Frontal cortex (tissue), 4 donors: Measurements from ENCODE around the gene UFL1. TPM values are rescaled to one million over a fixed set of nuclear protein-coding genes. Genes with fewer than 3 reads are reported as not detected.
A peak's percentile ranks its signal among the peaks of the same experiment; 100 is the strongest.
"Not testable (repeated sequence)": the region's sequence is repeated elsewhere in the genome, so short reads cannot be mapped to it uniquely, and the experiment has no call there.

Experiments used
- DNase-seq, 2 donors: peaks; one replicate each; pipeline ENCODE4 v3.0.0; 2012; ENCODE audit warnings: low spot score in 2 of 2
- FAIRE-seq: peaks from 2 replicates; lab custom pipeline; 2012; peaks lifted over from hg19 to GRCh38; lab: Jason Lieb, UNC
- total RNA-seq: library from RNA; depleted of rRNA; stranded (reverse); fragments of >200 nt; gene quantifications from one replicate; pipeline ENCODE4 v1.2.3, GENCODE V29; 2014
- donor health status: control.
- donor health status: control.
- donor health status: control.

Gene UFL1
- 21.2 TPM for total RNA-seq

- DNase-seq = peak; percentile 66 to 74
- FAIRE-seq = no peak
Observed at GRCh38 chr6:96521644-96522464, at the start of gene UFL1. Gene UFL1, plus strand, starts transcription at chr6:96521806. Its CDS starts 68 bp downstream, at chr6:96521874.

DNA sequence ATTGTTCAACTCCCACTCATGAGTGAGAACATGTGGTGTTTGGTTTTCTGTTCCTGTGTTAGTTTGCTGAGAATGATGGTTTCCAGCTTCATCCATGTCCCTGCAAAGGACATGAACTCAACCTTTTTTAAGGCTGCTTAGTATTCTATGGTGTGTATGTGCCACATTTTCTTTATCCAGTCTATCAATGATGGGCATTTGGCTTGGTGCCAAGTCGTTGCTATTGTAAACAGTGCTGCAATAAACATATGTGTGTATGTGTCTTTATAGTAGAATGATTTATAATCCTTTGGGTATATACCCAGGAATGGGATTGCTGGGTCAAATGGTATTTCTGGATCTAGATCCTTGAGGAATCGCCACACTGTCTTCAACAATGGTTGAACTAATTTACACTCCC is 49.3 kb upstream of the UFL1 start:
- not testable (repeated sequence) for FAIRE-seq, DNase-seq

- no peak for FAIRE-seq
- DNase-seq = no peak
Observed at GRCh38 chr6:96478695-96479094, 42.9 kb upstream of the UFL1 start.

GRCh38 chr6:96491926-96492325 is 29.7 kb upstream of the UFL1 start:
- no peak for DNase-seq
- no peak for FAIRE-seq

GRCh38 chr6:96499781-96500180 is 21.8 kb upstream of the UFL1 start:
- FAIRE-seq (no peak), DNase-seq (no peak)

- DNase-seq (no peak), FAIRE-seq (no peak)
Observed at GRCh38 chr6:96502915-96503314, 18.7 kb upstream of the UFL1 start.

- no peak for FAIRE-seq
- no peak for DNase-seq
Observed at GRCh38 chr6:96505363-96505762, 16.2 kb upstream of the UFL1 start.

DNA sequence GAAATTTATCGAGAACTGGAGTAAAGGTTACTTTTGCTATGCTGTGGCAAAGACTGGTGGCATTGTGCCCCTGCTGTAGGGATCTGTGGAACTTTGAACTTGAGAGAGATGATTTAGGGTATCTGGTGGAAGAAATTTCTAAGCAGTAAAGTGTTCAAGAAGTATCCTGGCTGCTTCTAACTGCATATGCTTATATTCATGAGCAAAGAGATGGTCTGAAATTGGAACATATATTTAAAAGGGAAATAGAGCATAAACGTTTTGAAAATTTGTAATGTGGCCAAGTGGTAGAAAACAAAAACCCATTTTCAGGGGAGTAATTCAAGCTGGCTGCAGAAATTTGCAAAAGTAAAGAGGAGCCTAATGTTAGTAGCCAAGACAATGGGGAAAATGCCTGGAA is 12.3 kb upstream of the UFL1 start:
- DNase-seq (no peak), FAIRE-seq (no peak)

- DNase-seq (no peak), FAIRE-seq (no peak)
Observed at GRCh38 chr6:96520171-96521115, 1.2 kb upstream of the UFL1 start.

DNA sequence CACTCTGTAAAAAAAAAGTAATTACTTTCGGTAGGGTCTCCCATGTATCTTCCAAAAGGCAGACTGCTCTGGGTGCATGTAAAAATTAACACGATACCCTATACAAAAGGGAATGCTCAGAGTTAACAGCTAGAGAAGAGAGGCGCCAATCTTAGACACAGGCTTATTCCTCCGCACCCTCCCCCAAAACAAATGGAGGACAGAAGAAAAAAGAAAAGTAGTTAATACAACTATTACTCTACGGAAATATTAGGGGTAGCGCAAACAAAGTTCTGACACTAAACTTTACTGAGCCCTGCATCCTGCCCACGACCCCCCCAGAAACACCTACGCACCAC is 331 bp upstream of the UFL1 start:
- FAIRE-seq = no peak
- DNase-seq = no peak

GRCh38 chr6:96522465-96523009 is 931 bp downstream of the UFL1 start:
- DNase-seq (no peak), FAIRE-seq (no peak)

DNA sequence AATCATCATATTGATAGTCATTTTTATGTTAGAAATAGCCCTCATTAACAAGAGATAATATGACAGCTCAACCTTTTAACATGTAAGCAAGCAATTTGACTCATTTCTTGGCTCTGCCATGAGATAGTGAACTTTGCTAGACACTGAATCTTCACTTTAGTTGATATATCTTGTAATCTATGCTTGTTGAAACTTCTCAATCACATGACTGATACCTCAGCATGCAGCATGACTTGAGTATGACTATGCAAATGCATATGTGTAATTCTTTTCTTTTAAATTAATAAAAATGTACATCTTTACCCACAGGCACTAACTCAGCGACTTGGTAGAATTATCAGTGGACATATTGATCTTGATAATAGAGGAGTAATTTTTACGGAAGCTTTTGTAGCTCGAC is 6.6 kb downstream of the UFL1 start:
- FAIRE-seq = no peak

GRCh38 chr6:96532399-96532798 is 10.8 kb downstream of the UFL1 start:
- no peak for FAIRE-seq

More for the DNA sequence above, 6.6 kb downstream of the UFL1 start:
- no peak for DNase-seq

DNA sequence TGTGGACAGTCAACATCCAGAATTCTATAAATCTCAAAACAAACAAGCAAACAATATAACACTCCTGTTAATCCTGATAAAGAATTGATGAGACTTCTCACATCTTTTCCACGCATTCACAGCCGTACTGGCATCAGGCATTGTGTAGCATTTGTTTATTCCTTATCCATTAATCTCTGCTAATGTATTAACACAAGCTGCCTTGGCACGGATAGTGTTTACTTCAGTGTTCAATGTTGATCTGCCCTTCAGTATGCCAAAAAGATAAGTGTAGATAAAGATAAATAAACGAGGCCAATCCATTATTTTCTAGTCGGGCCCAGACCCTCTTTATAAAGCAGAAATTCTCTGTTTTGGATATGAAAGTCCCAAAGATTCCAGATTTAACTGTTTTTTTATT is 16.1 kb downstream of the UFL1 start:
- FAIRE-seq (no peak), DNase-seq (no peak)

More at GRCh38 chr6:96532399-96532798, 10.8 kb downstream of the UFL1 start:
- DNase-seq = no peak

DNA sequence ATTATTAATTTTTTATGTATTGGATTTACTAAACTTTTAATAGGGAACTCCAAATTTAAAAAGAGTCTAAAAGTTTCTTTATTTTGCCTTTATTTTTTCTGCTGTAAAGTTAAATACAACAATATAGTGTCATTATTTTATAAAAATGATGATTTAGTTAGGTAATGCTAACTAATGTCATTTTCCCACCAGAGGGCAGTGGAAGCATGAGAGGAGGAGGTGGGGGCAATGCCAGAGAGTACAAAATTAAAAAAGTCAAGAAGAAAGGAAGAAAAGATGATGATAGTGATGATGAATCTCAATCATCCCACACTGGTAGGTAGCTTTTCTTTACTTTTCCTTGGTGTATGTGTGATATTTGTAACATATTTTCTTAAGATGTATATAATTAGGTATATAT is 21.1 kb downstream of the UFL1 start:
- FAIRE-seq (peak; percentile 72), DNase-seq (no peak)

GRCh38 chr6:96545882-96546281 is 24.3 kb downstream of the UFL1 start:
- DNase-seq (no peak), FAIRE-seq (no peak)

- DNase-seq (no peak), FAIRE-seq (no peak)
Observed at GRCh38 chr6:96547654-96548053, 26.0 kb downstream of the UFL1 start.

DNA sequence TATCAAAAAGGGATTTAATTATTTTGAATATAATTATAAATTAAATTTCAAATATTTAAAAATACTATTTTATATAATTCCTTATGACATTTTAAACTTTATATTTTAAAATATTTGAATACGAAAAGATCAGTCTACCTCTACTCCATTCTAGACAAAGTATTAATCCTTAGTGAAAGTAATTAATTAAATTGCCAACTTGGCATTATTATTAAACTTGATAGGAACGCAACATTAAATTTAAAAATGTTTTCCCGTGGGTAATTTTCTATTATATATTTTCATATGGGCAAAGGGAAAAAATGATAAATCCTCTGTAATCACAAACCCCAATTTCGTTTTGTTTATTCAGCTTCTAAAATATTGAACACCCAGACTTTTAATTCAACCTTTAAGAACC is 33.0 kb downstream of the UFL1 start:
- peak; percentile 98 for FAIRE-seq
- no peak for DNase-seq

DNA sequence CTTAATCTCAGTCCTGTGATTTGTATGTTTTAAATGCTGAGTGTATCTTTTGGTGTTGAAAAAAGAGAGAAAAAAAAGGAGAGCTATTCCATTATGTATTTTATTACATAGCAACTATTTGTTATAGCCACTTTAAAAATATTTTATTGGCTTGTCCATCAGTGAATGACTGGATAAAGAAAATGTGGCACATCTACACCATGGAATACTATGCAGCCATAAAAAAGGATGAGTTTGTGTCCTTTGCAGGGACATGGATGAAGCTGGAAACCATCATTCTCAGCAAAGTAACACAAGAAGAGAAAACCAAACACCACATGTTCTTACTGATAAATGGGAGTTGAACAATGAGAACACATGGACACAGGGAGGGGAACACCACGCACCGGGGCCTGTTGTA is 38.1 kb downstream of the UFL1 start:
- not testable (repeated sequence) for DNase-seq, FAIRE-seq

DNA sequence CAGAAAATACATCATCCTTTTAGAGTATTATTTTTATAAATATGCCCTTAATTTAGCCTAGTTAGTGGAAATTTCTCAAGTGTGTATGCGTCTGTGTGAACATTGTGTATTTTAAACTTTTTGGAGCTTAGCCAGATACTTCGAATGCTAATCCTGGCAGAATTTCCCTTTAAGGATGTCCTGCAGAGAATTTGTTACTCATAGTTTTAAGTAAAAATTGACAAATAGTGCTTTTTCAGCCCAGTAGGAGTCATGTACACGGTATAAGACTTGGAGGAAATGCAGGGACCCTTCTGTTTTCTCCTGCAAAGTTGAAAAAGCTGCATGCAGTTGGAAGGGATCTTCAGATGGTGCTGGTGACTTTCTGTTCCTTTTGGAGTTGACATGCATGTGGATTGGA is 41.3 kb downstream of the UFL1 start, which contains the start of gene FHL5:
Gene FHL5, plus strand, starts transcription at position 243 of the 400 bp plus-strand sequence. CDS start 40,486 bp downstream, outside the sequence.
- FAIRE-seq (no peak), DNase-seq (no peak)
